ENCODE results near the gene DHX30.

The DHX30 gene

GRCh38 chr3:47888986-47889757 is 86.2 kb downstream of the DHX30 start:
- DNase-seq: no peak

- DNase-seq: no peak
Observed at GRCh38 chr3:47890126-47890827, 87.3 kb downstream of the DHX30 start.

DNA sequence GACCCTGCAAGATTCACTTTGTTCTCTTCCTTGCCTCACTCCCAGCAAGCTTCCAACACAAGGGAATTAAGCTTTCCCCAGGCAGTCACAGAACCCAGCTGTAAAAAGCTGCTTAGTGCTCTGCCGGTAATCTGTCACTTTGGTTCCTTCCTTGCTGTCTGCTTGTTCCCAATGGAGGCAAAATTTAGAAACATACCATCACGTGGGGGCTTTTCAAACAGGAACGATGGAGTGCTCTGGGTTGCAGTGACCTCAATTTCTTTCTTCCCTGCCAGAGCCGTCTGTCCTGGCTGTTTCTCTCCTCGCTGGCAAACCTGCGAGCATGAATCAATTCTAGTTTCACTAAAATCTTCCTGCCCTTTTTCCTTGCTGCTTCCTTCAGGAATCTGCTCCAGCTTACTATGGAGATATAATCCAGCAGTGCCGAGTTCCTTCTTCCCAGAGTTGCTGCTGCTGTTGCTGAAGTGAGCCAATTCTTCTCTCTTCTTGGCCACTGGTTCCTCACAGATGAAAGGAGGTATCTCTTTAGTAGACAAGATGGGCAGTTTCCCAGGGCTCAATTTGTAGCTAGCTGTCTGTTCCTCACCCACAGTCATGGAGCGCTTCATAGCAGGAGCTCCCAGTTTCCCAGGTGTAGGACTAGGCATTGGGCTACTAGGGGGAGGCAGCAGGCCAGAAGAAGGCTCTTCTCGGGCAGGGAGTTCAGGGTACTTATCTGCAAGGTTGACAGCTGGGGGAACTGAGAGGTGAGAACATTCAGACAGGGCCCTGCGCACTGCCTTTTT is 88.1 kb downstream of the DHX30 start:
- no peak for DNase-seq

GRCh38 chr3:47891613-47892005 is 88.7 kb downstream of the DHX30 start:
- DNase-seq: no peak

- DNase-seq: no peak
Observed at GRCh38 chr3:47892286-47893040, 89.5 kb downstream of the DHX30 start.

GRCh38 chr3:47895241-47895640 is 92.3 kb downstream of the DHX30 start:
- DNase-seq: no peak

DNA sequence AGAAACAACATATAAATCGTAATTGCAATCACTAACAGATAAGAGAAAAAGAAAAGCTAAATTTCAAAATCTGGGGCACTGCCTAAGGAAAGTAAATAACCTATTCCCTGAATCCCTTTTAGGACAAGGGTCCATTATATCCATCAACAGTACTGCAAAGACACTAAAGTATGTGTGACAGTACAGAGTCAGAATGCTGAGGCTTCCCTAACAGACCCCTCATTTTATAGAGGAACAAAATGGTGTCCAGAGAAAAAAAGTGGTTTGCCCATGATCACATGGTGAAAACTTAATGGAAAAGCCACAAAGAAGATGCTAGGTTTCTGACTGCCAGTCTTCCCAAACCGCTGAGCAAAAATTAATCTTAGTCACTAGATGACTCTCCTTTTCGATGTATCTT is 93.8 kb downstream of the DHX30 start:
- DNase-seq: no peak

GRCh38 chr3:47897954-47898353 is 95.0 kb downstream of the DHX30 start:
- DNase-seq: no peak

GRCh38 chr3:47899495-47900108 is 96.7 kb downstream of the DHX30 start:
- DNase-seq: no peak

Measured in effector CD4-positive, alpha-beta T cell (primary cell).